ENCODE results near the gene FBLN2. TPM values are rescaled to one million over a fixed set of nuclear protein-coding genes. Genes with fewer than 3 reads are reported as not detected.

Gene FBLN2
- total RNA-seq, 4 donors from 2014 or later, result 75.7 to 159 (median 89.8) TPM

DNA sequence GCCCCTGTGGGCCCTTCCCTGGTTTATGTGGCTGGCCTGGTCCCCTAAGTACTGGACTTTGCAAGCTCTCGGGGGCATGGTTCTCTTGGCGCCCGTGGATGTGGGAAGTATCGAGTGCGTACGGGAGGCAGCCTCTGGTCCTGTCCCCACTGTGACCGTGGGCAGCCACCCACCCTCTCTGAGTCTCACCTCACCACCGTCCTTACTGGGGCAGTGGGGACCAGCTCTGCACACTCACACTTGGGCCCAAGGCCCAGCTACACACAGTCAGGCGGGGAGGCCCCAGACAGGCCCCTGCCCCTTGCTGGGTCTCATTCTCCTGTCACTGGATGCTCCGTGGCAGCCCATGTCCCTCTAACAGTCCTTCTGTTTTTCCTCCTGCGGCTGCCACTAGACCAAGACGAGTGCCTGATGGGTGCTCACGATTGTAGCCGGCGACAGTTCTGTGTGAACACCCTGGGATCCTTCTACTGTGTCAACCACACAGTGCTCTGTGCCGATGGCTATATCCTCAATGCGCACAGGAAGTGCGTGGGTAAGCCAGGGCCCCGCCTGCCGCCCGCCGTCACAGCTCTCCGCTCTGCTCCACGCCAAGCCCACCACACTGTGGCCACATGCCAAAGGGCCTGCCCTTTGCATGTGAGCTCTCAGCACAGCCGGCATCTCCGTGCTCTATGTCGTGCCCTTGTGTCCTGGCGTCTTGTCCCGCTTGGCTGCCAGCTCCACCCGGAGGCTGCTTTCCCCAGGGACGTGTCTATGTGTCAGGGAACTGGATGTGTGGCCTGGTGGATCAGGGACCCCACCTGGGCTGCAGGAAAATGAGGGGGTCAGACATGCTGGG lies 72.7 kb downstream of the FBLN2 start:
- H3K9me3 ChIP-seq, result no peaks in the 10 kb centered on the region
- 83 to 87% methylated on average over 23 to 24 of the region's 31 CpGs for WGBS, 2 donors
- no peaks in the 10 kb centered on the region for H3K36me3 ChIP-seq
- no peak overlapping the region for H3K27ac ChIP-seq
- no peak for TF ChIP-seq POLR2A (IDR thresholded peaks at IDR 0.05)
- TF ChIP-seq, protein P1, sequence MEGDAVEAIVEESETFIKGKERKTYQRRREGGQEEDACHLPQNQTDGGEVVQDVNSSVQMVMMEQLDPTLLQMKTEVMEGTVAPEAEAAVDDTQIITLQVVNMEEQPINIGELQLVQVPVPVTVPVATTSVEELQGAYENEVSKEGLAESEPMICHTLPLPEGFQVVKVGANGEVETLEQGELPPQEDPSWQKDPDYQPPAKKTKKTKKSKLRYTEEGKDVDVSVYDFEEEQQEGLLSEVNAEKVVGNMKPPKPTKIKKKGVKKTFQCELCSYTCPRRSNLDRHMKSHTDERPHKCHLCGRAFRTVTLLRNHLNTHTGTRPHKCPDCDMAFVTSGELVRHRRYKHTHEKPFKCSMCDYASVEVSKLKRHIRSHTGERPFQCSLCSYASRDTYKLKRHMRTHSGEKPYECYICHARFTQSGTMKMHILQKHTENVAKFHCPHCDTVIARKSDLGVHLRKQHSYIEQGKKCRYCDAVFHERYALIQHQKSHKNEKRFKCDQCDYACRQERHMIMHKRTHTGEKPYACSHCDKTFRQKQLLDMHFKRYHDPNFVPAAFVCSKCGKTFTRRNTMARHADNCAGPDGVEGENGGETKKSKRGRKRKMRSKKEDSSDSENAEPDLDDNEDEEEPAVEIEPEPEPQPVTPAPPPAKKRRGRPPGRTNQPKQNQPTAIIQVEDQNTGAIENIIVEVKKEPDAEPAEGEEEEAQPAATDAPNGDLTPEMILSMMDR (IDR thresholded peaks at IDR 0.05), result no peak
- no peak overlapping the region for H3K4me3 ChIP-seq (replicated peaks in 1 of 3)
- no peaks in the 10 kb centered on the region for H3K27me3 ChIP-seq
- DNase-seq, result no peak
- intact Hi-C loops (cut with DNase I), result no loop called here
- H3K4me1 ChIP-seq, result no peaks in the 10 kb centered on the region

- intact Hi-C loops (cut with DNase I), result no loop called here
- TF ChIP-seq POLR2A (IDR thresholded peaks at IDR 0.05), result no peak
- TF ChIP-seq, protein P1 (IDR thresholded peaks at IDR 0.05), result no peak
- no peak for DNase-seq
- no peaks in the 10 kb centered on the region for H3K27me3 ChIP-seq
- no peaks in the 10 kb centered on the region for H3K36me3 ChIP-seq
- WGBS, 2 donors, result 95 to 100% methylated on average over 8 to 14 of the region's 15 CpGs
- H3K27ac ChIP-seq, result no peak overlapping the region
- H3K4me1 ChIP-seq, result no peaks in the 10 kb centered on the region
- H3K4me3 ChIP-seq (replicated peaks in 1 of 3), result no peak overlapping the region
- no peaks in the 10 kb centered on the region for H3K9me3 ChIP-seq
Measured at GRCh38 chr3:13622356-13622755, 73.4 kb downstream of the FBLN2 start.

GRCh38 chr3:13623101-13623654 lies 74.3 kb downstream of the FBLN2 start:
- H3K9me3 ChIP-seq, result no peaks in the 10 kb centered on the region
- no peaks in the 10 kb centered on the region for H3K36me3 ChIP-seq
- H3K27ac ChIP-seq, result no peak overlapping the region
- no peak for DNase-seq
- H3K4me1 ChIP-seq, result no peaks in the 10 kb centered on the region
- no peak overlapping the region for H3K4me3 ChIP-seq (replicated peaks in 1 of 3)
- intact Hi-C loops (cut with DNase I), result no loop called here
- WGBS, 2 donors, result 55 to 65% methylated on average over 11 to 21 of the region's 21 CpGs
- no peaks in the 10 kb centered on the region for H3K27me3 ChIP-seq
- no peak for TF ChIP-seq POLR2A (IDR thresholded peaks at IDR 0.05)
- TF ChIP-seq, protein P1 (IDR thresholded peaks at IDR 0.05), result no peak

GRCh38 chr3:13624021-13624420 lies 75.1 kb downstream of the FBLN2 start:
- no peaks in the 10 kb centered on the region for H3K4me1 ChIP-seq
- no peaks in the 10 kb centered on the region for H3K9me3 ChIP-seq
- no peaks in the 10 kb centered on the region for H3K27me3 ChIP-seq
- no peaks in the 10 kb centered on the region for H3K36me3 ChIP-seq
- no peak overlapping the region for H3K27ac ChIP-seq
- DNase-seq, result no peak
- intact Hi-C loops (cut with DNase I), result no loop called here
- WGBS, 2 donors, result 72 to 90% methylated on average over 2 to 6 of the region's 6 CpGs
- TF ChIP-seq POLR2A (IDR thresholded peaks at IDR 0.05), result no peak
- TF ChIP-seq, protein P1 (IDR thresholded peaks at IDR 0.05), result no peak
- H3K4me3 ChIP-seq (replicated peaks in 1 of 3), result no peak overlapping the region

DNA sequence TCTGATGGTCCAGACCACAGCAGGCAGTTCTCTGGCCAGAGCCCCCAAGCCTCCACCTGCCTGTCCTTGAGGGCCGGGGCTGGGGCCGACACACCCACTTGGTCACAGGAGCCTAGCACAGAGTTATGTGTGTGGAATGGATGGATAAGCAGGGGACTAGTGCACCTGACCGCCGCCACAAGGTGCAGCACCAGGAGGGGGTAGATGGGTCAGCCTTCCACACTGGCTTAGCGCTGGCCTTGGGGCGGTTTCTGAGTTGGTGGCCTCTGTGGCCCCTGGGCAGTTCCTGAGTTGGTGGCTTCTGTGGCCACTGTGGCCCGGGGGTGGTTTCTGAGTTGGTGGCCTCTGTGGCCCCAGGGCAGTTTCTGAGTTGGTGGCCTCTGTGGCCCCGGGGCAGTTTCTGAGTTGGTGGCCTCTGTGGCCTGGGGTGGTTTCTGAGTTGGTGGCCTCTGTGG lies 75.8 kb downstream of the FBLN2 start:
- TF ChIP-seq POLR2A (IDR thresholded peaks at IDR 0.05), result no peak
- TF ChIP-seq, protein P1 (IDR thresholded peaks at IDR 0.05), result no peak
- intact Hi-C loops (cut with DNase I), result no loop called here
- Histone ChIP-seq H3K4me3 (replicated peaks in 1 of 3) (no peak overlapping the region), H3K36me3 (no peaks in the 10 kb centered on the region), H3K9me3 (no peaks in the 10 kb centered on the region), H3K4me1 (no peaks in the 10 kb centered on the region), H3K27ac (no peak overlapping the region), H3K27me3 (no peaks in the 10 kb centered on the region)
- DNase-seq, result no peak
- WGBS, 2 donors, result 90 to 95% methylated on average over 4 to 7 of the region's 8 CpGs
